BLaER1 treated with 17β-estradiol and CSF1 and Interleukin-3, amounts not matched to agents 10 nM and 100 nM (cell line): ENCODE results near the gene DHRS11.

ENCODE experiments used
- H3K27ac ChIP-seq, 11 experiments: shearing (Covaris generic); formaldehyde crosslinking; 2 replicates each; pipeline ENCODE4 v1.8.1; 2022
- H3K27me3 ChIP-seq, 11 experiments: shearing (Covaris generic); formaldehyde crosslinking; 2 replicates each; pipeline ENCODE4 v1.8.1; 2022
- H3K36me3 ChIP-seq, 11 experiments: shearing (Covaris generic); formaldehyde crosslinking; 2 replicates each; pipeline ENCODE4 v1.8.1; 2022
- H3K4me1 ChIP-seq, 10 experiments: shearing (Covaris generic); formaldehyde crosslinking; 2 replicates each; pipeline ENCODE4 v1.8.1; 2022
- H3K4me2 ChIP-seq, 11 experiments: shearing (Covaris generic); formaldehyde crosslinking; 2 replicates each; pipeline ENCODE4 v1.8.1; 2022
- H3K4me3 ChIP-seq, 10 experiments: shearing (Covaris generic); formaldehyde crosslinking; 2 replicates each; pipeline ENCODE4 v1.8.1; 2022
- H3K9ac ChIP-seq, 11 experiments: shearing (Covaris generic); formaldehyde crosslinking; 2 replicates each; pipeline ENCODE4 v1.8.1; 2022
- H3K9me3 ChIP-seq, 11 experiments: shearing (Covaris generic); formaldehyde crosslinking; replicated peaks in 1 of 11; 2 replicates each; pipeline ENCODE4 v1.8.1; 2022
- H4K20me1 ChIP-seq, 11 experiments: shearing (Covaris generic); formaldehyde crosslinking; 2 replicates each; pipeline ENCODE4 v1.8.1; 2022
- Cebpa-rat ChIP-seq, 11 experiments: shearing (Covaris generic); IDR thresholded peaks; 2 replicates each; pipeline ENCODE4 v1.8.1; 2022

DHRS11 gene

GRCh38 chr17:36643086-36643685 lies 51.5 kb downstream of the DHRS11 start:
- Histone ChIP-seq H3K4me1 (peaks cover 16 to 25% (median 21%) of the 10 kb centered on the region in 10 experiments), H3K4me2 (peak overlapping the region; percentile 59 to 94 (median 78)), H3K36me3 (no peaks in the 10 kb centered on the region), H3K27me3 (peaks cover 23 to 43% (median 30%) of the 10 kb centered on the region in 11 experiments), H3K9me3 (peaks cover 0 to 18% (median 14%) of the 10 kb centered on the region in 11 experiments; a peak in 15 of 22 replicates), H3K4me3 (peak overlapping the region in 1 of 10 experiments; percentile 3; a peak in 2 of 20 replicates), H3K9ac (peak overlapping the region in 1 of 11 experiments; percentile 13; a peak in 1 of 22 replicates), H4K20me1 (peaks cover 0 to 8% (median 0%) of the 10 kb centered on the region in 11 experiments; a peak in 1 of 22 replicates), H3K27ac (no peak overlapping the region)
- no peak for TF ChIP-seq Cebpa-rat (IDR thresholded peaks at IDR 0.05)

- Histone ChIP-seq H3K9me3 (peaks cover 0 to 17% (median 13%) of the 10 kb centered on the region in 11 experiments; a peak in 15 of 22 replicates), H3K36me3 (no peaks in the 10 kb centered on the region), H3K4me1 (peaks cover 16 to 25% (median 21%) of the 10 kb centered on the region in 10 experiments), H3K27me3 (peaks cover 23 to 33% (median 25%) of the 10 kb centered on the region in 11 experiments), H3K4me2 (0 out of 22 replicates have a peak overlapping the region, but pooled peaks of 2 of the 11 experiments have one; percentile 6 to 19), H3K4me3 (no peak overlapping the region), H4K20me1 (peaks cover 0 to 10% (median 0%) of the 10 kb centered on the region in 11 experiments; a peak in 1 of 22 replicates), H3K9ac (no peak overlapping the region), H3K27ac (no peak overlapping the region)
- no peak for TF ChIP-seq Cebpa-rat (IDR thresholded peaks at IDR 0.05)
Measured at GRCh38 chr17:36645422-36645821, 53.7 kb downstream of the DHRS11 start.

GRCh38 chr17:36647636-36648035 lies 56.0 kb downstream of the DHRS11 start:
- Histone ChIP-seq H3K4me3 (no peak overlapping the region), H3K4me2 (no peak overlapping the region), H4K20me1 (peaks cover 0 to 10% (median 0%) of the 10 kb centered on the region in 11 experiments; a peak in 1 of 22 replicates), H3K27ac (no peak overlapping the region), H3K4me1 (peaks cover 13 to 24% (median 15%) of the 10 kb centered on the region in 10 experiments), H3K36me3 (no peaks in the 10 kb centered on the region), H3K27me3 (peaks cover 2 to 11% (median 3%) of the 10 kb centered on the region in 11 experiments; a peak in 21 of 22 replicates), H3K9me3 (no peaks in the 10 kb centered on the region), H3K9ac (no peak overlapping the region)
- TF ChIP-seq Cebpa-rat (IDR thresholded peaks at IDR 0.05), result no peak

- Histone ChIP-seq H3K9ac (no peak overlapping the region), H3K4me2 (no peak overlapping the region)
- no peak for TF ChIP-seq Cebpa-rat (IDR thresholded peaks at IDR 0.05)
Measured at GRCh38 chr17:36650096-36650775, 58.6 kb downstream of the DHRS11 start.

More at GRCh38 chr17:36650096-36650775, 58.6 kb downstream of the DHRS11 start:
- Histone ChIP-seq H4K20me1 (peaks cover 0 to 20% (median 0%) of the 10 kb centered on the region in 11 experiments; a peak in 1 of 22 replicates), H3K9me3 (no peaks in the 10 kb centered on the region), H3K4me3 (no peak overlapping the region), H3K36me3 (no peaks in the 10 kb centered on the region), H3K27ac (no peak overlapping the region), H3K27me3 (no peaks in the 10 kb centered on the region; a peak in 1 of 22 replicates), H3K4me1 (peaks cover 0 to 25% (median under 1%) of the 10 kb centered on the region in 10 experiments; a peak in 8 of 20 replicates)
